MCF 10A (cell line): Measurements from ENCODE around the gene ANKMY1. TPM values are rescaled to one million over a fixed set of nuclear protein-coding genes. Genes with fewer than 3 reads are reported as not detected.

ENCODE experiments used
- BruUV-seq: library from RNA; stranded (reverse); fragments of 400-500 nt; replicated peaks from 2 replicates; lab custom pipeline; 2021; lab: Mats Ljungman, UMichigan
- CTCF ChIA-PET: fragments of 300-600 bp; sonication (Branson Sonifier 250); formaldehyde crosslinking; extraction: SDS; loops from one replicate; lab custom pipeline; 2021; ENCODE audit warnings: antibody characterized with exemption, inconsistent platforms; lab: Yijun Ruan, JAX
- POLR2A ChIA-PET: fragments of 300-600, 350-650 bp; sonication (Branson Sonifier 250); formaldehyde crosslinking; extraction: SDS; loops from one replicate; lab custom pipeline; 2020; ENCODE audit warnings: antibody characterized with exemption, inconsistent platforms; lab: Yijun Ruan, JAX
- DNase-seq: peaks from one replicate; pipeline ENCODE4 v3.0.0-alpha.2; 2018; ENCODE audit not compliant: unreplicated experiment
- H3K27ac Mint-ChIP-seq: one replicate; pipeline ENCODE4 v1.8.0; 2022; ENCODE audit warnings: mild to moderate bottlenecking, low read depth, mixed read lengths; ENCODE audit not compliant: unreplicated experiment
- H3K27me3 Mint-ChIP-seq: one replicate; pipeline ENCODE4 v1.8.0; 2022; ENCODE audit warnings: mixed read lengths; ENCODE audit not compliant: insufficient read depth, unreplicated experiment
- H3K36me3 Mint-ChIP-seq: one replicate; pipeline ENCODE4 v1.8.0; 2022; ENCODE audit warnings: mild to moderate bottlenecking, moderate library complexity, mixed read lengths; ENCODE audit not compliant: insufficient read depth, unreplicated experiment
- H3K4me1 Mint-ChIP-seq: one replicate; pipeline ENCODE4 v1.8.0; 2022; ENCODE audit warnings: mixed read lengths; ENCODE audit not compliant: insufficient read depth, unreplicated experiment
- H3K4me3 Mint-ChIP-seq: one replicate; pipeline ENCODE4 v1.8.0; 2022; ENCODE audit warnings: mild to moderate bottlenecking, moderate library complexity, mixed read lengths; ENCODE audit not compliant: unreplicated experiment
- H3K9me3 Mint-ChIP-seq: one replicate; pipeline ENCODE4 v1.8.0; 2022; ENCODE audit warnings: mixed read lengths; ENCODE audit not compliant: unreplicated experiment
- intact Hi-C: fragments of 100-400 bp; cut with micrococcal nuclease; formaldehyde crosslinking; loops from 2 replicates; pipeline ENCODE4 v1.14.1; 2022
- total RNA-seq: library from RNA; stranded (reverse); gene quantifications from 2 replicates; pipeline ENCODE4 v1.2.3, GENCODE V29; 2022
- TF ChIP-seq, protein P1 (sequence below): fragments of 200-600 bp; IDR thresholded peaks from one replicate; pipeline ENCODE4 v1.8.0; 2022; ENCODE audit warnings: antibody characterized with exemption, mild to moderate bottlenecking; ENCODE audit not compliant: unreplicated experiment

The ANKMY1 gene
- total RNA-seq, 1 experiment from 2014 or later = 22.2 TPM

DNA sequence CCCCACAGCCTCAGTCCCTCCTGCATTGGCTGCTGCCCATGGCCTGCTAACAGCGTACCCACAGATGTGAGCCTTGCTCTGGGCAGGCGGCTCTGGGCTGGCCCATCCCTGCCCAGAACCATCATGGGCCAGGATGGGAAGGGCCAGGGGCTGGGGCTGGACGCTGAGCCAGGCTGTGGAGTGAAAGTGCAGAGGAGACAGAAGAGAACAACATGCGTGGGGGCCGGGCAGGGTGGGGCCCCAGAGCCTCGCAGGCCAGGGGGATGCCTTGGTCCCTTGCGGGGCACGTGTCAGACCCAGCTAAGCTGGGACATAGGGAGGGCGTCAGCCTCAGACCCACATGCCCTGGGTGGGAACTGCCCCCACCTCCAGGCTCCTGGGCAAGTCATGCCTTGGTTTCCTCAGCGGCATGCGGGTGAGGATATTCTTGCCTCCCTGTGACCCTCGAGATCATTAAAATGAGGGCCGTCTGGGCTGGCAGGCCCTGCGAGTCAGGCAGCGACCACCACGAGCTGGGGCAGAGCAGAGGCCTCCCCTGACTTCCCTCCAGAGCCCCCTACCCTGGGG lies 95.0 kb downstream of the ANKMY1 start:
- TF ChIP-seq, protein P1, sequence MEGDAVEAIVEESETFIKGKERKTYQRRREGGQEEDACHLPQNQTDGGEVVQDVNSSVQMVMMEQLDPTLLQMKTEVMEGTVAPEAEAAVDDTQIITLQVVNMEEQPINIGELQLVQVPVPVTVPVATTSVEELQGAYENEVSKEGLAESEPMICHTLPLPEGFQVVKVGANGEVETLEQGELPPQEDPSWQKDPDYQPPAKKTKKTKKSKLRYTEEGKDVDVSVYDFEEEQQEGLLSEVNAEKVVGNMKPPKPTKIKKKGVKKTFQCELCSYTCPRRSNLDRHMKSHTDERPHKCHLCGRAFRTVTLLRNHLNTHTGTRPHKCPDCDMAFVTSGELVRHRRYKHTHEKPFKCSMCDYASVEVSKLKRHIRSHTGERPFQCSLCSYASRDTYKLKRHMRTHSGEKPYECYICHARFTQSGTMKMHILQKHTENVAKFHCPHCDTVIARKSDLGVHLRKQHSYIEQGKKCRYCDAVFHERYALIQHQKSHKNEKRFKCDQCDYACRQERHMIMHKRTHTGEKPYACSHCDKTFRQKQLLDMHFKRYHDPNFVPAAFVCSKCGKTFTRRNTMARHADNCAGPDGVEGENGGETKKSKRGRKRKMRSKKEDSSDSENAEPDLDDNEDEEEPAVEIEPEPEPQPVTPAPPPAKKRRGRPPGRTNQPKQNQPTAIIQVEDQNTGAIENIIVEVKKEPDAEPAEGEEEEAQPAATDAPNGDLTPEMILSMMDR = no peak
- intact Hi-C loops = no loop called here
- Mint-ChIP-seq H3K4me1 (no peaks in the 10 kb centered on the region), H3K4me3 (no peak overlapping the region), H3K27me3 (no peaks in the 10 kb centered on the region), H3K9me3 (no peaks in the 10 kb centered on the region), H3K27ac (no peak overlapping the region), H3K36me3 (peaks cover 37% of the 10 kb centered on the region)
- DNase-seq = no peak
- no TSS peak for BruUV-seq
- ChIA-PET CTCF (interaction anchor here (0.6 to 1.5 kb wide), 2 partner anchors 230 to 313 kb away, joined by 3 to 5 read pairs; no protein-coding TSS in a partner anchor), POLR2A (interaction anchor here (0.5 to 0.8 kb wide), 2 partner anchors 14 to 129 kb away, joined by 3 read pairs; no protein-coding TSS in a partner anchor)

DNA sequence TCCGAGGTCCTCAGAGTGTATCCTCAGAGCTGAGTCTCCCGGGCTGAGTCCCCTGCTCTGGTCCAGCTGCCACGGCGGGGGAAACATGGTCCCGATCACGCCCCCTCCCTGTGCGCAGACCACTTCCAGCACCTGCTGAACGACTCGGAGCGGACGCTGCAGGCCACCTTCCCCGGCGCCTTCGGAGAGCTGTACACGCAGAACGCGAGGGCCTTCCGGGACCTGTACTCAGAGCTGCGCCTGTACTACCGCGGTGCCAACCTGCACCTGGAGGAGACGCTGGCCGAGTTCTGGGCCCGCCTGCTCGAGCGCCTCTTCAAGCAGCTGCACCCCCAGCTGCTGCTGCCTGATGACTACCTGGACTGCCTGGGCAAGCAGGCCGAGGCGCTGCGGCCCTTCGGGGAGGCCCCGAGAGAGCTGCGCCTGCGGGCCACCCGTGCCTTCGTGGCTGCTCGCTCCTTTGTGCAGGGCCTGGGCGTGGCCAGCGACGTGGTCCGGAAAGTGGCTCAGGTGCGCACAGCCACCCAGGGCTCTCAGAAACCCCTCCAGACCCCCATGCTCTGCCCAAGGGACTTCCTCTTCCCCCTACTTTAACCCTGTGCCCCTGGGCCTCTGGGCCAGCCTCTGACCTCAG lies 95.6 kb downstream of the ANKMY1 start:
- Mint-ChIP-seq H3K27me3 (no peaks in the 10 kb centered on the region), H3K27ac (no peak overlapping the region), H3K4me1 (no peaks in the 10 kb centered on the region), H3K4me3 (no peak overlapping the region), H3K36me3 (peaks cover 37% of the 10 kb centered on the region), H3K9me3 (no peaks in the 10 kb centered on the region)
- ChIA-PET POLR2A (no interaction called here), CTCF (interaction anchor here (0.6 kb wide), 1 partner anchor 312 kb away, joined by 3 read pairs; no protein-coding TSS in a partner anchor)
- DNase-seq = no peak
- TF ChIP-seq, protein P1 = no peak
- no TSS peak for BruUV-seq
- intact Hi-C loops = no loop called here

DNA sequence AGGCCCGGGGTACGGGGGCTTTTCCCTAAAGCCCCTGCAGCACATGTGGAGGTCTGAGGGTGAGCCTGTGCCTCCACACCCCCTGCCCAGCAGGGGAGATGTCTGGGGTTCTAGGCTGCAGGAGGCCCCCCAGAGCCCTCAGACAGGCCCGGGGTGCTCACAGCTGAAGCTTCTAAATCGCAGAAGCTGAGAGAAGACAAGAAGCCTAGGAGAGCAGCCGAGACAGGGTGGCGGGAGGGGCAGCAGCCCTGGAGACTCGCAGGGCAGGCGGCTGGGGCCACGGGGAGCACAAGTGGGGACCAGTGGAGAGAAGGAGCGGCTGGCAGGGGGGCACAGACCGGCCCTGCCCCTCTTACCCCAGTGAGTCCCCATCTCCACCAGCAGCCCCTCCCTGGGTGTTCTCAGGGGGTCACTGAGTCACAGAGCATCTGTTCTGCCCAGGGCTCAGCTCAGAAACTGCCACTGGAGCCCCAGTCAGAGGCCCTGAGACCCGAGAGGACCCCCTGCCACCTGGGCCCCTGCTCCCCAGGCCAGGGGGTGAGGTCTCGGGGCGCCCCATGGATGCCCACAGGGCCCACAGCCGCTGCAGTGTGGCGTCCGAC lies 96.2 kb downstream of the ANKMY1 start:
- POLR2A ChIA-PET = no interaction called here
- intact Hi-C loops = no loop called here
- DNase-seq = no peak
- H3K4me3 Mint-ChIP-seq = no peak overlapping the region
- H3K9me3 Mint-ChIP-seq = no peaks in the 10 kb centered on the region
- TF ChIP-seq, protein P1 = no peak
- peaks cover 30% of the 10 kb centered on the region for H3K36me3 Mint-ChIP-seq
- H3K4me1 Mint-ChIP-seq = no peaks in the 10 kb centered on the region
- CTCF ChIA-PET = no interaction called here
- no TSS peak for BruUV-seq
- H3K27ac Mint-ChIP-seq = no peak overlapping the region
- H3K27me3 Mint-ChIP-seq = no peaks in the 10 kb centered on the region

DNA sequence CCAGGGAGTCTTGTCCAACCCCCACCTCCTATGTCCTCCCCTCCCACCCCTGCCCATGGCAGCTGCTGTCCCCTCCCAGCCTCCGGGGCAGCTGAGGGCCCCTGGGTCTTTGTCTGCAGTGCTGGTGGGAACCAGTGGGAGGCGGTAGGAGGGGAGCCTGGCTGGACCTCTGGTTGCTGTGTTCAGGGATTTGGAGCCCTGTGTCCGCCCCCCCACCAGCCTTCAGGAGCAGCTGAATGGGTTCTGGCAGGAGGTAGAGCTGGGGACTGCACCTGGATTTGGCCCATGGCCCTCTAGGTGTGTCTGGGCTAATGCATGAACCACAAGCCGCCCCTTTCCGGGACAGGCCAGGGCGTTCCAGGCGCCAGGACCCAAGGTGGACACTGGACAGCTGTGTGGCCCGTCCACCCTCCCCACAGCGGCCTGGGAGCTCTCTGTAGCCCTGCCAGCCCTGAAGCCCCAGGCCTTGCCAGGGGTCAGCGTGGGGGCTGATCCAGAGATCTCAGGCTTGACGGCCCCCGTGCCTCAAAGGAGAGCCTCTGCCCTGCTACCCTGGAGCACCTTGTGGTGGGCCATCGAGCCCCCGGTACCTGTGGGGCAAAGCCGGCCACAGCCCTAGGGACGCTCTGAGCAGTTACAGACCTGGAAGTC lies 96.9 kb downstream of the ANKMY1 start:
- POLR2A ChIA-PET = no interaction called here
- TF ChIP-seq, protein P1 = peak; percentile 12
- no peaks in the 10 kb centered on the region for H3K27me3 Mint-ChIP-seq
- peaks cover 27% of the 10 kb centered on the region for H3K36me3 Mint-ChIP-seq
- CTCF ChIA-PET = interaction anchor here (0.8 kb wide), 1 partner anchor 17 kb away, joined by 3 read pairs; no protein-coding TSS in a partner anchor
- BruUV-seq = no TSS peak
- DNase-seq = no peak
- H3K4me3 Mint-ChIP-seq = no peak overlapping the region
- no peak overlapping the region for H3K27ac Mint-ChIP-seq
- intact Hi-C loops = no loop called here
- no peaks in the 10 kb centered on the region for H3K4me1 Mint-ChIP-seq
- no peaks in the 10 kb centered on the region for H3K9me3 Mint-ChIP-seq
